Lower lobe of right lung (tissue), 2 donors: ENCODE results near the gene PLD4. TPM values are rescaled to one million over a fixed set of nuclear protein-coding genes. Genes with fewer than 3 reads are reported as not detected.
"Not testable (repeated sequence)": the region's sequence is repeated elsewhere in the genome, so short reads cannot be mapped to it uniquely, and the experiment has no call there.

Experiments
- ATAC-seq, 2 donors: fragments of 200-7000 bp; cut with Tn5 transposase; one replicate each; pipeline ENCODE4 v1.9.1; 2020 to 2022; ENCODE audit warnings: mild to moderate bottlenecking in 2 of 2, moderate library complexity in 2 of 2
- DNase-seq: peaks from one replicate; pipeline ENCODE4 v3.0.0-alpha.2; 2020
- H3K27ac ChIP-seq: fragments of 200-600 bp; one replicate; pipeline ENCODE4 v1.8.0; 2022
- H3K27me3 ChIP-seq: fragments of 200-600 bp; one replicate; pipeline ENCODE4 v1.8.0; 2022; ENCODE audit warnings: low read depth
- H3K36me3 ChIP-seq: fragments of 200-600 bp; one replicate; pipeline ENCODE4 v1.8.0; 2022; ENCODE audit warnings: mild to moderate bottlenecking
- H3K4me1 ChIP-seq: fragments of 200-600 bp; one replicate; pipeline ENCODE4 v1.8.0; 2022
- H3K4me3 ChIP-seq: fragments of 200-600 bp; one replicate; pipeline ENCODE4 v1.8.0; 2022; ENCODE audit warnings: mild to moderate bottlenecking
- H3K9me3 ChIP-seq: fragments of 200-600 bp; one replicate; pipeline ENCODE4 v1.8.0; 2022
- CTCF ChIP-seq: fragments of 200-600 bp; IDR thresholded peaks from one replicate; pipeline ENCODE4 v1.8.0; 2022; ENCODE audit warnings: antibody characterized with exemption, mild to moderate bottlenecking
- intact Hi-C: fragments of 100-400 bp; cut with DNase I; formaldehyde crosslinking; loops from one replicate; pipeline ENCODE4 v1.11.0; 2022
- total RNA-seq: library from RNA; stranded (reverse); fragmentation: NEBNext Ultra II Directional; extraction: Animal tissue kit (Norgen Biotek cat#: 25700); gene quantifications from one replicate; pipeline ENCODE4 v1.2.1, GENCODE V29; 2021
- donor health status: DM: no; HTN: yes; CAD: no; lungs with severe emphysema.

PLD4 gene
- total RNA-seq, 1 donor from 2014 or later: 1.2 TPM

GRCh38 chr14:104900639-104901512 is 23.8 kb upstream of the PLD4 start:
- Histone ChIP-seq H3K4me1 (peaks cover 4% of the 10 kb centered on the region), H3K9me3 (no peaks in the 10 kb centered on the region), H3K27me3 (peaks cover 10% of the 10 kb centered on the region), H3K27ac (no peak overlapping the region), H3K36me3 (no peaks in the 10 kb centered on the region), H3K4me3 (no peak overlapping the region)
- ATAC-seq (no peak), DNase-seq (no peak)
- intact Hi-C loops: no loop called here
- TF ChIP-seq CTCF: no peak

- Histone ChIP-seq H3K4me3 (no peak overlapping the region), H3K27ac (no peak overlapping the region), H3K9me3 (no peaks in the 10 kb centered on the region), H3K36me3 (no peaks in the 10 kb centered on the region), H3K27me3 (peaks cover 10% of the 10 kb centered on the region), H3K4me1 (no peaks in the 10 kb centered on the region)
- intact Hi-C loops: no loop called here
- DNase-seq (no peak), ATAC-seq (no peak)
- TF ChIP-seq CTCF: no peak
These were observed 20.7 kb upstream of the PLD4 start for GRCh38 chr14:104903990-104904389.

- DNase-seq, H3K27me3 ChIP-seq, H3K4me1 ChIP-seq, H3K36me3 ChIP-seq, H3K9me3 ChIP-seq, H3K4me3 ChIP-seq, H3K27ac ChIP-seq, intact Hi-C loops, ATAC-seq: not testable (repeated sequence)
These were observed 19.8 kb upstream of the PLD4 start for GRCh38 chr14:104904650-104905578.

DNA sequence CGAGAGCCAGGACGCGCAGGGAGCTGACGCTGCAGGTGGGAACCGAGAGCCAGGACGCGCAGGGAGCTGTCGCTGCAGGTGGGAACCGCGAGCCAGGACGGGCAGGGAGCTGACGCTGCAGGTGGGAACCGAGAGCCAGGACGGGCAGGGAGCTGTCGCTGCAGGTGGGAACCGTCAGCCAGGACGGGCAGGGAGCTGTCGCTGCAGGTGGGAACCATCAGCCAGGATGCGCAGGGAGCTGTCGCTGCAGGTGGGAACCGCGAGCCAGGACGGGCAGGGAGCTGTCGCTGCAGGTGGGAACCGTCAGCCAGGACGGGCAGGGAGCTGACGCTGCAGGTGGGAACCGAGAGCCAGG is 19.1 kb upstream of the PLD4 start:
- H3K4me1 ChIP-seq, H3K27ac ChIP-seq, H3K9me3 ChIP-seq, intact Hi-C loops, H3K4me3 ChIP-seq, H3K36me3 ChIP-seq, DNase-seq, H3K27me3 ChIP-seq, ATAC-seq: not testable (repeated sequence)

DNA sequence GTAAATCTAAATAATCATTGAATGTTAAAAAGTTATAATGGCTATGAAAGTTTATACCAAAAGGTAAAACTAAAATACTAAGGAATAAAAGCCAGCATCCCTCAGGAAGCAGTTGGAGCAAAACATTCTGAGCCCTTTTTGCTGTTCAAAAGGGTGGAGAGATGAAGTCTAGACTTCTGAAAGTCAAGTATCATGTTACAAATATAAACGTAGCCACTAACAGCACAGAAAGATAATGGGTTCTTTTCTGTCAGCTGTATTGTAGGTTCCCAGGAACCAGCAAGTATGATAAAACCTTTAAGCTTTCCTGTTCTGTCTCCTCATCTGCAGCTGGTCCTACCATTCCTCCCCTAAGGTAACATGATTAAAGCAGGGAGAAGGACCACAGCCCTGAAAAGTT is 16.4 kb upstream of the PLD4 start:
- DNase-seq (no peak), ATAC-seq (no peak)
- intact Hi-C loops: no loop called here
- no peaks in the 10 kb centered on the region for H3K36me3 ChIP-seq
- peaks cover 13% of the 10 kb centered on the region for H3K27me3 ChIP-seq
- no peak overlapping the region for H3K27ac ChIP-seq
- no peak for TF ChIP-seq CTCF
- H3K9me3 ChIP-seq: peaks cover 9% of the 10 kb centered on the region
- no peak overlapping the region for H3K4me3 ChIP-seq
- H3K4me1 ChIP-seq: no peaks in the 10 kb centered on the region

DNA sequence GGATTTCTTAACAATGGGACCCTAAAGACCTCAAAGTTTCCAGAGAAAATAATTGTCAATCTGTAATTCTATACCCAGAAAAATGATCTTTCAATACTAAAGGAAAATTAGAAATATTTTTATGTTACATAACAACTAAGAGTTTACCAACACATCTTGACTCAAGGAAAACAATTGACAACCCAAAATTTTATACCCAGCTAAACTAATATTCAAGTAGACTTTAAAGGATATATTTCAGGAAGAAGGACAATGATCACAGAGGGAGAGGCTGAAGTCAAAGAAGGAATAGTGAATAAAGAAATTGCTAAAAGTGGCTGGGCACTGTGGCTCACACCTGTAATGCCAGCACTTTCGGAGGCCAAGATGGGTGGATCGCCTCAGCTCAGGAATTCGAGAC is 12.6 kb upstream of the PLD4 start:
- no peak for DNase-seq
- H3K27ac ChIP-seq: no peak overlapping the region
- intact Hi-C loops: no loop called here
- peaks cover 9% of the 10 kb centered on the region for H3K9me3 ChIP-seq
- H3K4me3 ChIP-seq: no peak overlapping the region
- no peaks in the 10 kb centered on the region for H3K4me1 ChIP-seq
- H3K27me3 ChIP-seq: peaks cover 3% of the 10 kb centered on the region
- H3K36me3 ChIP-seq: no peaks in the 10 kb centered on the region
- TF ChIP-seq CTCF: no peak
- no peak for ATAC-seq
